ENCODE measurements around the gene ALG8. TPM values are rescaled to one million over a fixed set of nuclear protein-coding genes. Genes with fewer than 3 reads are reported as not detected.
"Not testable (repeated sequence)": the region's sequence is repeated elsewhere in the genome, so short reads cannot be mapped to it uniquely, and the experiment has no call there.

Gene ALG8
- total RNA-seq, 2 experiments from 2014 or later: 35.1 to 35.9 TPM

GRCh38 chr11:78059749-78060328 lies 79.6 kb downstream of the ALG8 start:
- intact Hi-C loops (cut with micrococcal nuclease); H3K27ac Mint-ChIP-seq; H3K4me3 Mint-ChIP-seq; H3K9me3 Mint-ChIP-seq; H3K36me3 Mint-ChIP-seq (ENCODE audit: low read depth); H3K27me3 Mint-ChIP-seq (ENCODE audit: low read depth); DNase-seq; H3K4me1 Mint-ChIP-seq (ENCODE audit: low read depth); CTCF ChIA-PET: not testable (repeated sequence)

DNA sequence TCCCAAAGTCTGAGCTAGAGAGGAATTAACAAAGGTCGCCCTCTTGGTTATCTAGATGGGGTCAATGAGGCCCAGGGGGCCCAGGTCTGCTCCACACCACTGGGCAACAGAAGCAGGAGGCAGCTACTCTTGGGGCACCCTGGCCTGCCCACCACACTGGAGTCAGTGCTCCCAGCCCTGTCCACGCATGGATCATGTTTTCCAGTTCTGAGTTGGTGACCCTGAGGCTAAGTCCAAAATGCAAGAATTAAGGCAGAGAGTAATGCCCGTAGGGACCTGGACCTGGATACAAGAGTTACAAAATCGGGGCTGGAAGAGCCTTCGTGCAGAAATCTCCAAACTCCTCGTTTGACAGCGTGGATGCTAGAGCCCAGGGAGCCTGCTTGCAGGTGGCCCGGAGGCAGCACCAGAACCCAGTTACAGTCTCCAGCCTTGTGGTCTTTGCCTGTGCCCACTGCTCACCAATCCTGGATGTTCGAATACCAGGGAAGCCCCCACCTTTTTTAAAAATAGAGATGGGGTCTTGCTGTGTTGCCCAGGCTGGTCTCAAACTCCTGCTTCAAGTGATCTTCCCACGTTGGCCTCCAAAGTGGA lies 81.9 kb downstream of the ALG8 start:
- H3K36me3 Mint-ChIP-seq (ENCODE audit: low read depth): no peaks in the 10 kb centered on the region
- no peaks in the 10 kb centered on the region for H3K9me3 Mint-ChIP-seq
- CTCF ChIA-PET: no interaction called here
- no peaks in the 10 kb centered on the region for H3K27me3 Mint-ChIP-seq (ENCODE audit: low read depth)
- H3K27ac Mint-ChIP-seq: no peak overlapping the region
- DNase-seq: no peak
- H3K4me1 Mint-ChIP-seq (ENCODE audit: low read depth): no peaks in the 10 kb centered on the region
- no peak overlapping the region for H3K4me3 Mint-ChIP-seq
- intact Hi-C loops (cut with micrococcal nuclease): no loop called here

- Mint-ChIP-seq H3K36me3 (ENCODE audit: low read depth) (no peaks in the 10 kb centered on the region), H3K4me1 (ENCODE audit: low read depth) (no peaks in the 10 kb centered on the region), H3K27ac (no peak overlapping the region), H3K27me3 (ENCODE audit: low read depth) (no peaks in the 10 kb centered on the region), H3K9me3 (no peaks in the 10 kb centered on the region), H3K4me3 (no peak overlapping the region)
- intact Hi-C loops (cut with micrococcal nuclease): no loop called here
- DNase-seq: no peak
- CTCF ChIA-PET: interaction anchor here (1.0 kb wide), 1 partner anchor 9 kb away, joined by 4 read pairs; no protein-coding TSS in a partner anchor
These were observed 83.3 kb downstream of the ALG8 start for GRCh38 chr11:78056093-78056492.

DNA sequence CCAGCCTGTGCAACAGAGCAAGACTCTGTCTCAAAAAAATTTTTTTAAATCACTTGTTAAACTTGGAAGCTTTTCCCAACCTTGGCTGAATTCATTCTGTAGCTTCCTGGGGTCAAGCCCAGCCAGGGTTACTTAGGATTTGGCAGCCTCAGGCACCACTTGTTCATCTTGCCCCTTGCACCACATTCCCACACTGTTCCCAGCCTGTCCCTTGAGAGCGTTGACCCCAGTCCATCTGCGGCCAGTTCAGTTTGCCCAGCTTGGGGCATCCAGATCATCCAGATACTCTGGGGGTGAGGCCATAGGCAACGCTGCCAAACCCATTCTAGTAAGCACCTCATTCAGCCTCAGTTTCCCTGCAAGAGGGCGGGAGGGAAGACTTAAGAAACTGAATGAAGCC lies 84.5 kb downstream of the ALG8 start:
- intact Hi-C loops (cut with micrococcal nuclease): no loop called here
- no peak overlapping the region for H3K4me3 Mint-ChIP-seq
- H3K27ac Mint-ChIP-seq: no peak overlapping the region
- no peaks in the 10 kb centered on the region for H3K4me1 Mint-ChIP-seq (ENCODE audit: low read depth)
- DNase-seq: no peak
- no peaks in the 10 kb centered on the region for H3K36me3 Mint-ChIP-seq (ENCODE audit: low read depth)
- CTCF ChIA-PET: interaction anchor here (1.7 kb wide), 1 partner anchor 9 kb away, joined by 8 read pairs; no protein-coding TSS in a partner anchor
- H3K27me3 Mint-ChIP-seq (ENCODE audit: low read depth): no peaks in the 10 kb centered on the region
- no peaks in the 10 kb centered on the region for H3K9me3 Mint-ChIP-seq

GRCh38 chr11:78050964-78051831 lies 88.2 kb downstream of the ALG8 start:
- Mint-ChIP-seq H3K9me3 (no peaks in the 10 kb centered on the region), H3K27ac (no peak overlapping the region), H3K36me3 (ENCODE audit: low read depth) (no peaks in the 10 kb centered on the region), H3K27me3 (ENCODE audit: low read depth) (no peaks in the 10 kb centered on the region), H3K4me3 (no peak overlapping the region), H3K4me1 (ENCODE audit: low read depth) (peaks cover 3% of the 10 kb centered on the region)
- CTCF ChIA-PET: no interaction called here
- no peak for DNase-seq
- intact Hi-C loops (cut with micrococcal nuclease): no loop called here

Other genes with a start within 250 kb of the ALG8 start
- 10 to 100 TPM; 45.5 to 46.0 TPM for gene INTS4, start 145.0 kb downstream of the ALG8 start, total RNA-seq
- gene KCTD14, start 116.3 kb downstream of the ALG8 start, total RNA-seq: under 1 TPM in 1 of 2 experiments, not detected in 1; 0.27 TPM
- not detected for gene THRSP, start 75.8 kb downstream of the ALG8 start, total RNA-seq
- gene NDUFC2, start 59.8 kb downstream of the ALG8 start, total RNA-seq: 100 to 1,000 TPM; 180 to 183 TPM
- gene KCTD21, start 49.0 kb upstream of the ALG8 start, total RNA-seq: 10 to 100 TPM in 1 of 2 experiments, 1 to 10 TPM in 1; 8.6 to 10.1 TPM
- 10 to 100 TPM; 13.4 to 14.2 TPM for gene USP35, start 49.3 kb upstream of the ALG8 start, total RNA-seq